Activated CD4-positive, alpha-beta T cell treated with anti-CD3 and anti-CD28 coated beads, Interleukin-10, Interleukin-2, amounts not matched to agents 100 ng/mL and 50 ng/mL, durations not matched to agents 16 hours and 8 hours (primary cell): ENCODE data around the gene MSI2.
"Not testable (repeated sequence)": the region's sequence is repeated elsewhere in the genome, so short reads cannot be mapped to it uniquely, and the experiment has no call there.

Experiments used
- DNase-seq: peaks from one replicate; pipeline ENCODE4 v3.0.0-alpha.2; 2020

The MSI2 gene

GRCh38 chr17:57255776-57256681 is at the start of gene MSI2:
Gene MSI2 (plus strand): TSS chr17:57256523. CDS start chr17:57256743, 220 bp downstream.
- peak; percentile 94 for DNase-seq

- no peak for DNase-seq
Measured at GRCh38 chr17:57206928-57207327, 49.4 kb upstream of the MSI2 start.

- DNase-seq, result no peak
Measured at GRCh38 chr17:57207396-57207795, 48.9 kb upstream of the MSI2 start.

GRCh38 chr17:57210224-57210553 is 46.1 kb upstream of the MSI2 start:
- DNase-seq, result no peak

- DNase-seq, result no peak
Measured at GRCh38 chr17:57210972-57211411, 45.3 kb upstream of the MSI2 start.

GRCh38 chr17:57211543-57211942 is 44.8 kb upstream of the MSI2 start:
- DNase-seq, result no peak

GRCh38 chr17:57213180-57213825 is 43.0 kb upstream of the MSI2 start:
- DNase-seq, result no peak

- DNase-seq, result no peak
Measured at GRCh38 chr17:57215317-57215716, 41.0 kb upstream of the MSI2 start.

- no peak for DNase-seq
Measured at GRCh38 chr17:57221366-57222350, 34.7 kb upstream of the MSI2 start.

- DNase-seq, result not testable (repeated sequence)
Measured at GRCh38 chr17:57222422-57222821, 33.9 kb upstream of the MSI2 start.

GRCh38 chr17:57225127-57225526 is 31.2 kb upstream of the MSI2 start:
- no peak for DNase-seq

GRCh38 chr17:57226793-57227192 is 29.5 kb upstream of the MSI2 start:
- no peak for DNase-seq

GRCh38 chr17:57228911-57229310 is 27.4 kb upstream of the MSI2 start:
- DNase-seq, result no peak

- DNase-seq, result no peak
Measured at GRCh38 chr17:57234061-57234738, 22.1 kb upstream of the MSI2 start.

- DNase-seq, result no peak
Measured at GRCh38 chr17:57234739-57235092, 21.6 kb upstream of the MSI2 start.

- DNase-seq, result no peak
Measured at GRCh38 chr17:57235124-57235523, 21.2 kb upstream of the MSI2 start.

- DNase-seq, result no peak
Measured at GRCh38 chr17:57236686-57237299, 19.5 kb upstream of the MSI2 start.

- DNase-seq, result no peak
Measured at GRCh38 chr17:57240648-57241047, 15.7 kb upstream of the MSI2 start.

- no peak for DNase-seq
Measured at GRCh38 chr17:57242148-57242547, 14.2 kb upstream of the MSI2 start.

GRCh38 chr17:57243171-57243622 is 13.1 kb upstream of the MSI2 start:
- peak; percentile 77 for DNase-seq

GRCh38 chr17:57245786-57246185 is 10.5 kb upstream of the MSI2 start:
- DNase-seq, result no peak

- DNase-seq, result no peak
Measured at GRCh38 chr17:57246257-57246656, 10.1 kb upstream of the MSI2 start.
